Spleen (tissue), 11 donors: ENCODE results near the gene SLC2A9. TPM values are rescaled to one million over a fixed set of nuclear protein-coding genes. Genes with fewer than 3 reads are reported as not detected.

Experiments
- DNase-seq: peaks from one replicate; pipeline ENCODE4 v3.0.0-alpha.2; 2020
- H3K27ac ChIP-seq, 8 donors: fragments of 200-600 bp; sonication (generic) in 7 of 8; 1 replicate in 4 of 8; 2 replicates in 4 of 8; pipeline versions ENCODE4 v1.5.0 to v1.8.0; 2016 to 2021; ENCODE audit warnings: inconsistent platforms in 4 of 8, mild to moderate bottlenecking in 4 of 8, moderate library complexity in 1 of 8
- H3K27me3 ChIP-seq, 7 donors: fragments of 200-600 bp; sonication (generic) in 6 of 7; replicated peaks in 1 of 7; 1 replicate in 4 of 7; 2 replicates in 3 of 7; pipeline versions ENCODE4 v1.5.0 to v1.8.0; 2016 to 2021; ENCODE audit warnings: inconsistent platforms in 3 of 7, mild to moderate bottlenecking in 1 of 7
- H3K36me3 ChIP-seq, 6 donors: fragments of 200-600 bp; sonication (generic) in 5 of 6; 1 replicate in 4 of 6; 2 replicates in 2 of 6; pipeline versions ENCODE4 v1.5.0 to v1.8.0; 2016 to 2021; ENCODE audit warnings: inconsistent platforms in 2 of 6
- H3K4me1 ChIP-seq, 6 donors: fragments of 200-600 bp; sonication (generic) in 5 of 6; 1 replicate in 3 of 6; 2 replicates in 3 of 6; pipeline versions ENCODE4 v1.5.0 to v1.8.0; 2016 to 2021; ENCODE audit warnings: inconsistent platforms in 3 of 6
- H3K4me3 ChIP-seq, 8 donors: fragments of 200-600 bp; sonication (generic) in 7 of 8; 1 replicate in 4 of 8; 2 replicates in 4 of 8; pipeline versions ENCODE4 v1.5.0 to v1.8.0; 2016 to 2021; ENCODE audit warnings: inconsistent platforms in 4 of 8, mild to moderate bottlenecking in 4 of 8, moderate library complexity in 2 of 8
- H3K9me3 ChIP-seq, 8 donors: fragments of 200-600 bp; sonication (generic) in 7 of 8; 1 replicate in 4 of 8; 2 replicates in 4 of 8; pipeline versions ENCODE4 v1.5.0 to v1.8.0; 2016 to 2021; ENCODE audit warnings: inconsistent platforms in 4 of 8
- POLR2A ChIP-seq, 3 donors: fragments of 450-650 bp; IDR thresholded peaks; one replicate each; pipeline ENCODE4 v1.5.1; 2017; ENCODE audit warnings: antibody characterized with exemption in 3 of 3, mild to moderate bottlenecking in 1 of 3
- POLR2AphosphoS5 ChIP-seq, 3 donors: sonication (generic); formaldehyde crosslinking; IDR thresholded peaks; one replicate each; pipeline ENCODE4 v1.5.1; 2017; ENCODE audit warnings: antibody characterized with exemption in 3 of 3
- WGBS, 5 donors: extraction: QIAGEN DNeasy Blood & Tissue Kit in 3 of 5; methylation state at CpG; one replicate each; pipeline versions ENCODE4 v1.1.5 to v1.1.7; 2013 to 2018; 5-methylcytosine and 5-hydroxymethylcytosine counted together
- intact Hi-C: fragments of 100-400 bp; cut with DNase I; formaldehyde crosslinking; loops from one replicate; pipeline ENCODE4 v1.15.0; 2023; ENCODE audit warnings: low total_unique reads
- polyA plus RNA-seq, 3 donors: library from polyadenylated mRNA; stranded (reverse); fragments of 200-250 nt; gene quantifications; one replicate each; pipeline ENCODE4 v1.2.1, GENCODE V29; 2013
- total RNA-seq, 7 donors: library from RNA; depleted of rRNA in 3 of 7; stranded (reverse); fragments of >200 nt in 3 of 7; fragmentation: NEBNext Ultra II Directional in 4 of 7; extraction: Animal tissue kit (Norgen Biotek cat#: 25700) in 4 of 7; gene quantifications; one replicate each; pipeline versions ENCODE4 v1.1.0 to v1.2.1, GENCODE V29; 2016 to 2021
- TF ChIP-seq, protein P1 (sequence below), 11 experiments: fragments of 200-600 bp in 7 of 11; fragments of 450-650 bp in 4 of 11; sonication (generic) in 4 of 11; IDR thresholded peaks in 8 of 11; conservative IDR thresholded peaks in 3 of 11; 1 replicate in 7 of 11; 2 replicates in 4 of 11; pipeline versions ENCODE4 v1.4.0 to v1.8.0; 2016 to 2021; ENCODE audit warnings: antibody characterized with exemption in 11 of 11, inconsistent platforms in 4 of 11, mild to moderate bottlenecking in 1 of 11
- donor health status: healthy with polysubstance abuse.
- donor health status: DM: no; HTN: no; CAD: no; lungs with moderate emphysema.
- donor health status: DM: no; HTN: no; CAD: no.
- donor health status: Bipolar disorder and iron deficiency.
- donor health status: healthy.
- donor health status: DM: no; HTN: no; CAD: no.
- donor health status: DM: yes; HTN: yes; CAD: no.

SLC2A9 gene
- total and polyA plus RNA-seq, 10 donors: 1.2 to 8.8 (median 5.3) TPM

GRCh38 chr4:9927341-9928007, 93.8 kb downstream of the SLC2A9 start:
- H3K27ac ChIP-seq: no peak overlapping the region
- intact Hi-C loops: no loop called here
- TF ChIP-seq POLR2A (IDR thresholded peaks at IDR 0.05) (no peak), POLR2AphosphoS5 (IDR thresholded peaks at IDR 0.05) (no peak)
- TF ChIP-seq, protein P1, sequence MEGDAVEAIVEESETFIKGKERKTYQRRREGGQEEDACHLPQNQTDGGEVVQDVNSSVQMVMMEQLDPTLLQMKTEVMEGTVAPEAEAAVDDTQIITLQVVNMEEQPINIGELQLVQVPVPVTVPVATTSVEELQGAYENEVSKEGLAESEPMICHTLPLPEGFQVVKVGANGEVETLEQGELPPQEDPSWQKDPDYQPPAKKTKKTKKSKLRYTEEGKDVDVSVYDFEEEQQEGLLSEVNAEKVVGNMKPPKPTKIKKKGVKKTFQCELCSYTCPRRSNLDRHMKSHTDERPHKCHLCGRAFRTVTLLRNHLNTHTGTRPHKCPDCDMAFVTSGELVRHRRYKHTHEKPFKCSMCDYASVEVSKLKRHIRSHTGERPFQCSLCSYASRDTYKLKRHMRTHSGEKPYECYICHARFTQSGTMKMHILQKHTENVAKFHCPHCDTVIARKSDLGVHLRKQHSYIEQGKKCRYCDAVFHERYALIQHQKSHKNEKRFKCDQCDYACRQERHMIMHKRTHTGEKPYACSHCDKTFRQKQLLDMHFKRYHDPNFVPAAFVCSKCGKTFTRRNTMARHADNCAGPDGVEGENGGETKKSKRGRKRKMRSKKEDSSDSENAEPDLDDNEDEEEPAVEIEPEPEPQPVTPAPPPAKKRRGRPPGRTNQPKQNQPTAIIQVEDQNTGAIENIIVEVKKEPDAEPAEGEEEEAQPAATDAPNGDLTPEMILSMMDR (IDR thresholded peaks at IDR 0.05 in 8 of 11, conservative IDR thresholded peaks at IDR 0.05 in 3 of 11): no peak
- H3K27me3 ChIP-seq: peaks cover 0 to 5% (median 0%) of the 10 kb centered on the region in 7 donors
- no peaks in the 10 kb centered on the region for H3K9me3 ChIP-seq
- no peak overlapping the region for H3K4me3 ChIP-seq
- 64 to 75% (median 69%) methylated on average over 10 of the region's 10 CpGs for WGBS, 5 donors
- H3K4me1 ChIP-seq: no peaks in the 10 kb centered on the region
- no peaks in the 10 kb centered on the region for H3K36me3 ChIP-seq
- DNase-seq: no peak

- H3K4me3 ChIP-seq: no peak overlapping the region
- H3K27ac ChIP-seq: no peak overlapping the region
- TF ChIP-seq POLR2A (IDR thresholded peaks at IDR 0.05): no peak
- no peak for TF ChIP-seq POLR2AphosphoS5 (IDR thresholded peaks at IDR 0.05)
- TF ChIP-seq, protein P1 (IDR thresholded peaks at IDR 0.05 in 8 of 11, conservative IDR thresholded peaks at IDR 0.05 in 3 of 11): no peak
- no peak for DNase-seq
- peaks cover 0 to 5% (median 0%) of the 10 kb centered on the region in 7 donors for H3K27me3 ChIP-seq
- H3K36me3 ChIP-seq: no peaks in the 10 kb centered on the region
- intact Hi-C loops: no loop called here
- no peaks in the 10 kb centered on the region for H3K4me1 ChIP-seq
- 87 to 94% (median 93%) methylated on average over 3 of the region's 3 CpGs for WGBS, 5 donors
- H3K9me3 ChIP-seq: no peaks in the 10 kb centered on the region
Observed at GRCh38 chr4:9926586-9926985, 94.7 kb downstream of the SLC2A9 start.

GRCh38 chr4:9925750-9926439, 95.4 kb downstream of the SLC2A9 start:
- intact Hi-C loops: no loop called here
- H3K4me1 ChIP-seq: no peaks in the 10 kb centered on the region
- no peak overlapping the region for H3K4me3 ChIP-seq
- H3K36me3 ChIP-seq: no peaks in the 10 kb centered on the region
- H3K9me3 ChIP-seq: no peaks in the 10 kb centered on the region
- 73 to 82% (median 81%) methylated on average over 5 to 8 of the region's 8 CpGs for WGBS, 5 donors
- no peak for TF ChIP-seq POLR2A (IDR thresholded peaks at IDR 0.05)
- TF ChIP-seq, protein P1 (IDR thresholded peaks at IDR 0.05 in 8 of 11, conservative IDR thresholded peaks at IDR 0.05 in 3 of 11): no peak
- no peak for TF ChIP-seq POLR2AphosphoS5 (IDR thresholded peaks at IDR 0.05)
- H3K27ac ChIP-seq: no peak overlapping the region
- no peak for DNase-seq
- peaks cover 0 to 5% (median 0%) of the 10 kb centered on the region in 7 donors for H3K27me3 ChIP-seq

DNA sequence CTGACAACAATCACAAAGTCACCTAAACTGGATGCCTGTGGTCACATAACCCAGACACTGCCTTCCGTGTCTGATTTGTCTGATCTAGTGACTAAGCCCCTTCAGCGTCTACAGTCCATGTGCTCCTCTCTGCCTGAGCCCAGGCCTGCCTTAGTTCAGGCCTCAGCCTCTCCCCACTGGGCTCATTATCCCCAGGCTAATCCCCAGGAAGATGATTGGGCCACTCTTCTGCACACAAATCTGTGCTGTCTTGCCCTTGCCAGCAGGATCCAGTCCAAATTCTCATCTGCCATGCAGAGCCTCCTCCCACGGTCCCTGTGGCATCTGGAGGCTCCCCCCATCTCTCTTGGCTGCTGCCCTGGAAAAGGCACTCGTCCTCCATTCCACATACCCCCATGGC, 96.5 kb downstream of the SLC2A9 start:
- intact Hi-C loops: no loop called here
- Histone ChIP-seq H3K4me1 (no peaks in the 10 kb centered on the region), H3K27me3 (peaks cover 0 to 5% (median 0%) of the 10 kb centered on the region in 7 donors), H3K4me3 (no peak overlapping the region), H3K36me3 (no peaks in the 10 kb centered on the region), H3K9me3 (no peaks in the 10 kb centered on the region), H3K27ac (no peak overlapping the region)
- TF ChIP-seq POLR2A (IDR thresholded peaks at IDR 0.05) (no peak), POLR2AphosphoS5 (IDR thresholded peaks at IDR 0.05) (no peak)
- TF ChIP-seq, protein P1 (IDR thresholded peaks at IDR 0.05 in 8 of 11, conservative IDR thresholded peaks at IDR 0.05 in 3 of 11): no peak
- no peak for DNase-seq
- 64 to 70% (median 68%) methylated on average over 4 of the region's 4 CpGs for WGBS, 5 donors
